ENCODE measurements around the gene ZSWIM8.

Gene ZSWIM8

DNA sequence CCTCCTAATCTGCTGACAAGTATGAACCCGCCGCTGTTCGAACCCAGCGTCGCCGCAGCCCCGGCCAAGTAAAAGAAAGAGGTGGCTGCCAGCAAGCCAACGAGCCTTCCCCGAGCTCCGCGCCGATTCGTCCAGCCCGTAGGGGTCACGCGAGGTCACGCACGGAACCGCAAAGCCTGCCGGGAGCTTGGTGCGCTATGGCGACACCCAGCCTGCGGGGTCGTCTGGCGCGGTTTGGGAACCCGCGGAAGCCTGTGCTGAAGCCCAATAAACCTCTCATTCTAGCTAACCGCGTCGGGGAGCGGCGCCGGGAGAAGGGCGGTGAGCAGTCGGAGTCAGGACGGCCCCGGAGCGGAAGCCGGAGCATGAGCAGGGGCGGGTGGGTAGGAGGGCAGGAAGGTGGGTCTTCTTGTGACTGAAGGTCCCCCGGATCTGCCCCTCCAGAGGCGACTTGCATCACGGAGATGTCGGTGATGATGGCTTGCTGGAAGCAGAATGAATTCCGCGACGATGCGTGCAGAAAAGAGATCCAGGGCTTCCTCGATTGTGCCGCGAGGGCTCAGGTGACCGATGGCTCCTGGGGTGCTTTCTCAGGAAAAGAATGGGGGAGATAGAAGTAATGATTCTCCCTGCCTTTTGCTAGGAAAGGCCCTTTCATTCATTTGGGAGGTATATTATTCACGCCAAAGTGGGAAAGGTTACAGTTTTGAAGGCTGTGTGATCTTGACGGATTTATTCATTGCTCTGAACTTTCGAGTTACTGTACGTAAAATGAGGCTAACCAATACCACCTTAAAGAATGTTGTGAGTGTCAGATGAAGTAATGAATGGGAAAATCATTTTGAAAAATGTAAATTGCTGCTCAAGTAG lies 3.3 kb upstream of the ZSWIM8 start, which contains the start of gene CHCHD1:
CHCHD1 (plus strand) TSS at position 170 of the 870 bp plus-strand sequence; CDS start at position 198, 28 bp downstream.
- TF ChIP-seq CEBPB (IDR thresholded peaks at IDR 0.05) (peak; percentile 6; the same call in 1 of the 2 replicates), NFIC (IDR thresholded peaks at IDR 0.05) (peak; percentile 62), EP300 (IDR thresholded peaks at IDR 0.05; ENCODE audit: borderline replicate concordance) (peak; percentile 43; the same call in 1 of the 2 replicates), TAF1 (IDR thresholded peaks at IDR 0.05; ENCODE audit: low read depth) (peak; percentile 99), RAD21 (IDR thresholded peaks at IDR 0.05; ENCODE audit: low read depth) (no peak), TEAD4 (IDR thresholded peaks at IDR 0.05) (0 out of 2 replicates have a peak, but pooled peaks have one; percentile 13), FOXM1 (IDR thresholded peaks at IDR 0.05; ENCODE audit: borderline replicate concordance, low read depth) (no peak), EGR1 (IDR thresholded peaks at IDR 0.05) (peak; percentile 67), YY1 (IDR thresholded peaks at IDR 0.05; ENCODE audit: low read depth) (peak; percentile 98), CREB1 (IDR thresholded peaks at IDR 0.05; ENCODE audit: low read depth) (no peak), ZBTB7A (IDR thresholded peaks at IDR 0.05; ENCODE audit: low read depth) (peak; percentile 92), TCF12 (IDR thresholded peaks at IDR 0.05; ENCODE audit: low read depth) (peak; percentile 85)
- TF ChIP-seq, protein P1, sequence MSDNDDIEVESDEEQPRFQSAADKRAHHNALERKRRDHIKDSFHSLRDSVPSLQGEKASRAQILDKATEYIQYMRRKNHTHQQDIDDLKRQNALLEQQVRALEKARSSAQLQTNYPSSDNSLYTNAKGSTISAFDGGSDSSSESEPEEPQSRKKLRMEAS (IDR thresholded peaks at IDR 0.05): peak; percentile 92
- TF ChIP-seq, protein P2, sequence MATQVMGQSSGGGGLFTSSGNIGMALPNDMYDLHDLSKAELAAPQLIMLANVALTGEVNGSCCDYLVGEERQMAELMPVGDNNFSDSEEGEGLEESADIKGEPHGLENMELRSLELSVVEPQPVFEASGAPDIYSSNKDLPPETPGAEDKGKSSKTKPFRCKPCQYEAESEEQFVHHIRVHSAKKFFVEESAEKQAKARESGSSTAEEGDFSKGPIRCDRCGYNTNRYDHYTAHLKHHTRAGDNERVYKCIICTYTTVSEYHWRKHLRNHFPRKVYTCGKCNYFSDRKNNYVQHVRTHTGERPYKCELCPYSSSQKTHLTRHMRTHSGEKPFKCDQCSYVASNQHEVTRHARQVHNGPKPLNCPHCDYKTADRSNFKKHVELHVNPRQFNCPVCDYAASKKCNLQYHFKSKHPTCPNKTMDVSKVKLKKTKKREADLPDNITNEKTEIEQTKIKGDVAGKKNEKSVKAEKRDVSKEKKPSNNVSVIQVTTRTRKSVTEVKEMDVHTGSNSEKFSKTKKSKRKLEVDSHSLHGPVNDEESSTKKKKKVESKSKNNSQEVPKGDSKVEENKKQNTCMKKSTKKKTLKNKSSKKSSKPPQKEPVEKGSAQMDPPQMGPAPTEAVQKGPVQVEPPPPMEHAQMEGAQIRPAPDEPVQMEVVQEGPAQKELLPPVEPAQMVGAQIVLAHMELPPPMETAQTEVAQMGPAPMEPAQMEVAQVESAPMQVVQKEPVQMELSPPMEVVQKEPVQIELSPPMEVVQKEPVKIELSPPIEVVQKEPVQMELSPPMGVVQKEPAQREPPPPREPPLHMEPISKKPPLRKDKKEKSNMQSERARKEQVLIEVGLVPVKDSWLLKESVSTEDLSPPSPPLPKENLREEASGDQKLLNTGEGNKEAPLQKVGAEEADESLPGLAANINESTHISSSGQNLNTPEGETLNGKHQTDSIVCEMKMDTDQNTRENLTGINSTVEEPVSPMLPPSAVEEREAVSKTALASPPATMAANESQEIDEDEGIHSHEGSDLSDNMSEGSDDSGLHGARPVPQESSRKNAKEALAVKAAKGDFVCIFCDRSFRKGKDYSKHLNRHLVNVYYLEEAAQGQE (IDR thresholded peaks at IDR 0.05; ENCODE audit: low read depth): 0 out of 2 replicates have a peak, but pooled peaks have one; percentile 27
- TF ChIP-seq, protein P3, sequence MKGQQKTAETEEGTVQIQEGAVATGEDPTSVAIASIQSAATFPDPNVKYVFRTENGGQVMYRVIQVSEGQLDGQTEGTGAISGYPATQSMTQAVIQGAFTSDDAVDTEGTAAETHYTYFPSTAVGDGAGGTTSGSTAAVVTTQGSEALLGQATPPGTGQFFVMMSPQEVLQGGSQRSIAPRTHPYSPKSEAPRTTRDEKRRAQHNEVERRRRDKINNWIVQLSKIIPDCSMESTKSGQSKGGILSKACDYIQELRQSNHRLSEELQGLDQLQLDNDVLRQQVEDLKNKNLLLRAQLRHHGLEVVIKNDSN (IDR thresholded peaks at IDR 0.05): peak; percentile 79

DNA sequence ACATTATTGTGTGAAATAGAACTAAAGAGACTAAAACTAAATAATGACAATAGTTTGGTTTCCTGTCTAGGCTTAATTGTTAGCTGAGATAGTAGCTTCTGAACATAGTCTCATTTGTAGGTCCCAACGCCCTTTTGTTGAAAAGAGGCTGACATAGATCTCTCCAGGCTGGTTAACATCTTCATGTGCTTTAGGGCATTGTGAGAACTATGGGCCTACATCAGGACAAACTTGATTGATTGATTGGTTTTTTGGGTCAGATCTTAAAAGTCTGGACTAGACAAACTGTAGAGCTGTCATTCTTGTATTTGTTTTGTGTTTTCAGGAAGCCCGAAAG lies 2.7 kb upstream of the ZSWIM8 start:
- no peak for TF ChIP-seq TAF1 (IDR thresholded peaks at IDR 0.05; ENCODE audit: low read depth)
- TF ChIP-seq, protein P3 (IDR thresholded peaks at IDR 0.05): no peak
- TF ChIP-seq, protein P1 (IDR thresholded peaks at IDR 0.05): no peak
- TF ChIP-seq, protein P2 (IDR thresholded peaks at IDR 0.05; ENCODE audit: low read depth): no peak
- TF ChIP-seq FOXM1 (IDR thresholded peaks at IDR 0.05; ENCODE audit: borderline replicate concordance, low read depth): no peak
- TF ChIP-seq TEAD4 (IDR thresholded peaks at IDR 0.05): no peak
- TF ChIP-seq RAD21 (IDR thresholded peaks at IDR 0.05; ENCODE audit: low read depth): no peak
- TF ChIP-seq NFIC (IDR thresholded peaks at IDR 0.05): no peak

DNA sequence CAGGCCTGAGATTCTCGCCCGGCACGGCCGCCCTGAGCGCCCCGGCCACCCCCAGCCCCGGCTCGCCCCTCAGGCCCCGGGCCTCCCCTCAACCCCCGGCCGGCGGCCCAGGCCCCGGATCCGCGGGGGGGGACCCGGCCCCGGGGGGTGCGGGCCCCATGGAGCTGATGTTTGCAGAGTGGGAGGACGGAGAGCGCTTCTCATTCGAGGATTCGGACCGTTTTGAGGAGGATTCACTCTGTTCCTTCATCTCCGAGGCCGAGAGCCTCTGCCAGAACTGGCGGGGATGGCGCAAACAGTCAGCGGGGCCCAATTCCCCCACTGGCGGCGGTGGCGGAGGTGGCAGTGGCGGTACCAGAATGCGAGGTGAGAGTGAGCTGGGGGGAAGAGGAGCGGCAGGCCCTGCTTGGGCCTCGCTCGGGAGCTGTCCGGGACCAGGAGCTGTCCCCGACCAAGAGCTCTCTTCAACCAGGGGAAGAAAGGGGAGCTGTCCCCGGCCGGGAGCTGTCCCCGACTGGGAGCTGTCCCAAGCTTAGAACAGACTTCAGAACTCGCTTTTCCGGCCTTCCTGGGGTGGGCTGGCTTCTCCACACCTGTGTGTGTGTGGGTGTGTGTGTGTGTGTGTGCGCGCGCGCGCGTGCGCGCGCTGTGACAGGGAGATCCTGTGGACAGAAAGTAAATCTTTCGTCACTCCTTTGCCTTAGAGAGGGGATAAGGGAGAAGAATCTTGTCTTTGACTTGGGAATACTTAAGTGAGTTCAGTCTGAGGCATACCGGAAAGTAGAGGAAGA lies 510 bp downstream of the ZSWIM8 start:
- TF ChIP-seq CREB1 (IDR thresholded peaks at IDR 0.05; ENCODE audit: low read depth) (no peak), CEBPB (IDR thresholded peaks at IDR 0.05) (no peak), EP300 (IDR thresholded peaks at IDR 0.05; ENCODE audit: borderline replicate concordance) (no peak; the same call in 1 of the 2 replicates), TCF12 (IDR thresholded peaks at IDR 0.05; ENCODE audit: low read depth) (0 out of 2 replicates have a peak, but pooled peaks have one; percentile 46), ZBTB7A (IDR thresholded peaks at IDR 0.05; ENCODE audit: low read depth) (peak; percentile 70), TAF1 (IDR thresholded peaks at IDR 0.05; ENCODE audit: low read depth) (peak; percentile 41), YY1 (IDR thresholded peaks at IDR 0.05; ENCODE audit: low read depth) (no peak), NFIC (IDR thresholded peaks at IDR 0.05) (peak; percentile 1; the same call in 1 of the 2 replicates)
- TF ChIP-seq, protein P1 (IDR thresholded peaks at IDR 0.05): peak; percentile 46
- TF ChIP-seq, protein P3 (IDR thresholded peaks at IDR 0.05): no peak
- TF ChIP-seq, protein P2 (IDR thresholded peaks at IDR 0.05; ENCODE audit: low read depth): peak; percentile 88
